Pulmonary artery endothelial cell (primary cell): Measurements from ENCODE around the gene NOTCH3. TPM values are rescaled to one million over a fixed set of nuclear protein-coding genes. Genes with fewer than 3 reads are reported as not detected.
A peak's percentile ranks its signal among the peaks of the same experiment; 100 is the strongest.

ENCODE experiments used
- DNase-seq: peaks from one replicate; pipeline ENCODE4 v3.0.0-alpha.2; 2011; ENCODE audit warnings: low read depth, low spot score
- total RNA-seq: library from RNA; depleted of rRNA; stranded (reverse); fragments of >200 nt; gene quantifications from 2 replicates; pipeline ENCODE4 v1.2.3, GENCODE V29; 2014

The NOTCH3 gene
- 0.95 and 1.1 TPM in 2 replicates for total RNA-seq

- DNase-seq, result no peak
Measured at GRCh38 chr19:15200553-15201364, at the start of gene NOTCH3. NOTCH3 (minus strand) TSS chr19:15200995; CDS start chr19:15200905, 90 bp downstream.

DNA sequence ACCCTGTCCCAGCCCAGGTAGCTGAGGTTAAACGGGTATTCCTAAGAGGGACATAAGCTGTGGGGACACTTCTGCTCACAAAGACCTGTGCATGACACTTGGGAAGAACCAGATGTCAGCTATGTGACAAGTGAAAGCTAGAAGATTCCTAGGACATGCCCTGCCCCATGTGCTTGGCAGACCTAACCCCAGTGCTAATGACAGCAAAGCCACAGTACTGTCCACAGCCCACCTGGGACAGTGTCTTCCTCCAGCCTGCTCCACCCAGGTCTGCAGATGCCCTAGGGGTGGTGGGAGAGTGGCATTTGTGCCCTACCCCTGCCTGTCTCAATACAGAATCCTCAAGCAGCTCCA is 49.8 kb upstream of the NOTCH3 start:
- DNase-seq, result no peak

GRCh38 chr19:15249972-15250639 is 49.3 kb upstream of the NOTCH3 start:
- no peak for DNase-seq

DNA sequence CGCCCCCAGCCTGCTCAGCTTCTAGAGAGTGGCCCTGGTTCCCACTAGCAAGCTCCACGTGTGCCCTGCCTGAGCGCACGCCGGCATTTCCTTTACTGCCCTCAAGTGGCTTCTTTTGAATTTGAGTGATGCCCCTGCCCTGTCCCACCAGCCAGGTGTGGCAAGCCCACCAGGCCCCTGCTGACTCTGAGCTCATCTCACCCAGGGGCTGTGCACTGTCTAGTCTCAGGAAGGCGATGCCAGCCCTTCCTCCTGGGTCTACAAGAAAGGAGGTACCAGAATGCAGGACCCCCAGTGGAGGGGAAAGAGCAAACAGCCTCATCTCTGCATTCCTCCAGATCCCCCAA is 48.7 kb upstream of the NOTCH3 start:
- DNase-seq, result no peak

DNA sequence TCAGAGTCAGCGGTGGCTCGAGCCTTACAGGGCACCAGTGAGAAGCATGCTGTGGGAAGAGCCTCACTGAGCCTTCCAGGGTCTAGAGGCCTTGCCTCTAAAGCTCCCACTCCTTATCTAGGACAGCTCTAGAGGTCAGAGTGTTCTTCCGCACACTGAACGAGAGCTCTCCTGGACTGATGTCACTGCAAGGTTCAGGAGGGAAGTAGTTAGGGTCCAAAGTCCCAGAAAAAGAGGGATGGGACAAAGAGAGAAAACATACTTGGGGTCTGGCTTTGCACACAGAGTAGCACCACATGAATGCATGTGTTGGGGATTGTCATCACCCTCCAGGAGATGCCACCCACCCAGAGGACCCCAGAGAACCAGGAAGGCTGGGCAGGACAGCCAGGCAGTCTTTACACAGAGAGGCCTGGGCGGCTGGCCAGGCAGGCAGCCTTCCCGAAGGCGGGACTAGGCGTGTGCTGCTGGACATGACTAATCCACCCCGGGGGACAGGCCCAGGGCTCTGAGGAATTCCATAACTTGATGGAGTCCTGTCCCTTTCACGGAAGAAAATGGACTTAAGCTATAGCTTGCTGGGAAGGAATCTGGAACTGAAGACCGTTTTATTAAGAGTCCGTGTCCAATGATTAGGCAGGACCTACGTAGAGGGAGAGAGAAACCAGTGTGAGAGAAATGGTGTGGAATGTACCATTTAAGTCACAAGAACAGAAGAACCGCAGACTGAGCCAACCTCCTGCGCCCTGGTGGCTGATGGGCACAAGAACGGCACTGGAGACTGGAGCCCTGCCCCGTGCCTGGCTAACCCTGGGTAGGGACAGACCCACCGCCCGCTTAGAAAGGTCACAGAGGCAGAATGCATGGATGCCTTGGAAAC is 48.1 kb upstream of the NOTCH3 start:
- peak; percentile 60 for DNase-seq

DNA sequence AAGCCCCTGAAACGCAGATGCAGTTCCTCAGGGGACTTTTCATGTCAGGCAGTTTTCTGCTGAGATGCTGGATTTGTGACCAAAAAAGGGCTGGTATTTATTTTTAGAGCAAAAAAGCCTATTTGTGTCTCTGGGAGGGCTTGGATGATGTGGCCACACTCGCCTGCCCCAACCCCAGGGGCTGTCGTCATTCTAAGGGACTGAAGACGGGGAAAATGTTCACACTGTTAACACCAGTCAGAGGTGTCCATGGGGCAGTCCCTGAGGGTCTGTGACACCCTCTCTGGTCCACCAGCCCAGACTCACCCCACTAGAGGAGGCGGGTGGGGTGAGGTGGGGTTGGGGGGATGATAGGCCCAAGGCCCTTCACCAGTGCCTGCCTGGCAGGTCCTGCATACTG is 47.3 kb upstream of the NOTCH3 start:
- no peak for DNase-seq

DNA sequence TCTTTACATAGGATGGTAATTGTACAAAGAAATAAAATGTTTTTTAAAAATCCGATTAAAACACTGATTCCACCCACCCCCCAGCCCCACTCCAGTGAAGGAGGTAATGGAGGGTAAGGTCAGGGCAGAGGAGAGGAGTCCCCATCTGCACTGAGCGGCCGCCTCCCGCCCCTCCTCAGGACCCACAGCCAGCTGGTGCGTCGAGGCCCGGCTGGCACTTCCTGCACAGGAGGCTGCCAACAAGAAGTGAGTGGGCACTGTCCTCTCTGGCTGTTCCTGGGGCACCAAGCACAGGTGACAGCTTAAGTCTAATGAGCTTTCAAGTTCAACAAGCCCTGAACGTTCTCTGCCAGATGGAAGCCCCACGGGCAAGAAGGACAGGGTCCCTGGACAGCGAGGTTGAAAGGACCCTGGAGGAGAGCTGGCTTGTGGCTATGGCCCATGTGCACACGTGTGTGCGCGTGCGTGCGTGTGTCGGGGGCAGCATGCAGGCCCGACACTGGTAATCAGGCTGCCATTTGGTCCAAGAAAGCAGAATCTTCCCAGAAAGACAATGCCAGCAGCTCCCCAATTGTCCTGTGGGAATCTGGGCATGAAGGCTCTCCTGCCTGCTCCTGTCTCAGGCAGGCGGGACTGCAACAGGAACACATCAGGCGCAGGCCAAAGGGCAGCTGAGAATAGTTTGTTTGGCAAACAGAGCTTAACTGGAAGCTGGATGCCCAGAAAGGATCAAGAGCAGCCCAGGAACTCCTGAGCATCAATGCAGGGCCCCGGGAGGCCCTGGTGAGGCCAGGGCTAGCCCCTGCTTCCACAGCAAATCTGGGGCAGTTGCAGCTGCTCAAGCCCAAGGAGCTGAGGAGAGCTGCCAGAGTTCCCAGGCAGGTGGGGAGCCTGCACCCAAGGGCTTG is 46.6 kb upstream of the NOTCH3 start:
- no peak for DNase-seq

DNA sequence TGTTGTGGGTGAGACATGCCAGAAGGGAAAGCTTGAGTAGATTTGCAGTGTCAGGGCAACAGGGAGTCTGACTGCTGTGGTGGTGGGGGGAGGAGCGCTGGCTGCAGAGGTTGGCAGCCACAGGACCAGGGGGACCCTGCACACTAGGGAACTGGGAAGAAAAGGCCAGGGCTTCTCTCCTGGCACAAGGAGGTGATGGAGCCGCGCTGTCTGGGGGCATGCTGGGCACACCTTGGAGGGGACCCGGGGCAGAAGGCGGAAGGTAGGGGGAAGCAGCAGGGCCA is 45.3 kb upstream of the NOTCH3 start:
- no peak for DNase-seq

DNA sequence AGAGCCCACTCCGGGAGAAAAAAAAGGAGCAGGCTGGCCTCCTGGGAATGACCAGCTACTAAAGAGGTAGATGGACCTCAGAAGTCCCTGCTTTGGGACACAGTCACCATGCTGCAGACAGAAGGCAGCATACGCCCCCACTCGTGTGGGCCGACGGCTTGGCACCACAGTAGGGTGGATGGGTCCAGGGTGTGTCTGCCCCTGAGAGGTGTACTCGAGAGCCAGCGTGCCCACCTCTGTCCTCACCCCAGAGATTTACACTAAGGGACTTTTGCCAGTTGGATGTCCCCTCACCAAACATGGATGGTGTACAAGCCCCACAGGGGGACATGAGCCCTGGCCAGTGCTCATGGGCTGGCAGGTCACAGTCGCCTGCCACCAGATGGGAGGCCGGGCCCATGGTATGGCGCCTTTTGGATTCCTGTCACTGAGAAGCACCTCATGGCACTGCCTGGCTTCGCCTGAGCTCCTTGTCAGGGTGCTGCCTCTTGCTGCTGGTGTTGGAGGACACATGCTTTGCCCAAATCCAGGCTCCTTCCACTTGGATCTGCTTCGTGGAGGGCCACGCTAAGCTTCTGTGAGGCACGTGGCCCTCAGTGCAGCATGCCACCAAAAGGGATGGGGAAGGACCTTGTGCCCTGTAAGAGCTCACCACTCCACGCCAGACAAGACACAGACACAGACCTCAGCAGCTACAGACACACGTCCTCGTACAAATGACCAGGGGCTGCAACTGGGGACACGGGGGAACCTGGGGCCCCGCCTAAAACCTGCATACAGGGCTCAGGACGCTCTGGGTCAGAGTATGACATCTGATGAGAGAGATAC is 44.8 kb upstream of the NOTCH3 start:
- DNase-seq, result no peak

GRCh38 chr19:15244808-15245207 is 44.0 kb upstream of the NOTCH3 start:
- no peak for DNase-seq

GRCh38 chr19:15244106-15244803 is 43.5 kb upstream of the NOTCH3 start:
- no peak for DNase-seq

GRCh38 chr19:15243236-15243957 is 42.6 kb upstream of the NOTCH3 start:
- DNase-seq, result no peak

GRCh38 chr19:15241259-15241910 is 40.6 kb upstream of the NOTCH3 start:
- no peak for DNase-seq

DNA sequence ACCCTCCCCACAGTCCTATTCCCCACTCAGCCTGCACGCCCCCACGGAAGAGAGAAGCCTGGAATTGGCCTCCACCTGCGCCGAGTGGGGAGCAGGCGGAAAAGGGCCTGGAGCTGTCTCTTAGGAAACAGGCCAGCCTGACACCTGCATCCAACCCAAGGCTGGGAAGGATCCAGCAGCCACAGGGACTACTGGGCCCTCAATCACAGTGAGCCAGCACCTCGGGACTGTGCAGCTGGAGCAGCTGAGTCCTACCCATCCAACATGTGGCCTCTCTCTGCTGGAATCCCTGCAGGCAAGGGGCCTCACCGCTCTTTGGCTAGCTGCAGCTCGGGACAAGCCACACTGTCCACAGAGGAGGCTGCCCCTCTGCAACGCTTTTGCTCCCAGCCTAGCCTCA is 39.7 kb upstream of the NOTCH3 start:
- no peak for DNase-seq

GRCh38 chr19:15239337-15239949 is 38.6 kb upstream of the NOTCH3 start:
- DNase-seq, result no peak

- no peak for DNase-seq
Measured at GRCh38 chr19:15238639-15239155, 37.9 kb upstream of the NOTCH3 start.

- DNase-seq, result no peak
Measured at GRCh38 chr19:15237759-15238638, 37.2 kb upstream of the NOTCH3 start.
